WTC11 (cell line): Measurements from ENCODE around the gene CD40. TPM values are rescaled to one million over a fixed set of nuclear protein-coding genes. Genes with fewer than 3 reads are reported as not detected.

Source experiments
- AFF4 ChIP-seq: sonication (generic); formaldehyde crosslinking; IDR thresholded peaks from 2 replicates; pipeline ENCODE4 v1.8.1; 2023; ENCODE audit warnings: mild to moderate bottlenecking, missing genetic modification reagents, borderline replicate concordance
- AR ChIP-seq: fragments of 250-450 bp; sonication (Bioruptor Pico); IDR thresholded peaks from 2 replicates; pipeline ENCODE4 v1.9.0; 2021; ENCODE audit warnings: mild to moderate bottlenecking
- CREB1 ChIP-seq: sonication (generic); formaldehyde crosslinking; IDR thresholded peaks from 2 replicates; pipeline ENCODE4 v1.8.0; 2023; ENCODE audit warnings: mild to moderate bottlenecking, missing genetic modification reagents
- CTCF ChIP-seq: fragments of 200-600 bp; IDR thresholded peaks from 2 replicates; pipeline ENCODE4 v1.8.0; 2022; ENCODE audit warnings: antibody characterized with exemption
- E2F5 ChIP-seq: sonication (generic); formaldehyde crosslinking; IDR thresholded peaks from 2 replicates; pipeline ENCODE4 v1.8.1; 2022; ENCODE audit warnings: mild to moderate bottlenecking, moderate library complexity, missing genetic modification reagents
- ELF4 ChIP-seq: sonication (generic); formaldehyde crosslinking; IDR thresholded peaks from 2 replicates; pipeline ENCODE4 v1.8.1; 2022; ENCODE audit warnings: low read depth, mild to moderate bottlenecking, moderate library complexity, missing genetic modification reagents
- ETV6 ChIP-seq: sonication (generic); formaldehyde crosslinking; IDR thresholded peaks from 2 replicates; pipeline ENCODE4 v1.8.1; 2022; ENCODE audit warnings: mild to moderate bottlenecking, missing genetic modification reagents
- FOXP1 ChIP-seq: sonication (generic); formaldehyde crosslinking; IDR thresholded peaks from 2 replicates; pipeline ENCODE4 v1.8.0; 2022; ENCODE audit warnings: missing genetic modification reagents, mild to moderate bottlenecking, moderate library complexity, borderline replicate concordance
- HMGXB4 ChIP-seq: sonication (generic); formaldehyde crosslinking; IDR thresholded peaks from 2 replicates; pipeline ENCODE4 v1.8.1; 2023; ENCODE audit warnings: mild to moderate bottlenecking, moderate library complexity, missing genetic modification reagents
- IRF1 ChIP-seq: sonication (generic); formaldehyde crosslinking; IDR thresholded peaks from 2 replicates; pipeline ENCODE4 v1.8.0; 2023; ENCODE audit warnings: missing genetic modification reagents
- NR2C2 ChIP-seq: sonication (generic); formaldehyde crosslinking; IDR thresholded peaks from 2 replicates; pipeline ENCODE4 v1.8.0; 2022; ENCODE audit warnings: mild to moderate bottlenecking, missing genetic modification reagents
- RORB ChIP-seq: fragments of 250-450 bp; sonication (Bioruptor Pico); IDR thresholded peaks from 2 replicates; pipeline ENCODE4 v1.9.0; 2021; ENCODE audit warnings: mild to moderate bottlenecking
- STAT6 ChIP-seq: sonication (generic); formaldehyde crosslinking; conservative IDR thresholded peaks from 2 replicates; pipeline ENCODE4 v1.8.1; 2023; ENCODE audit warnings: mild to moderate bottlenecking, low read depth, missing genetic modification reagents, moderate library complexity
- ZBTB43 ChIP-seq: sonication (generic); formaldehyde crosslinking; IDR thresholded peaks from 2 replicates; pipeline ENCODE4 v1.8.1; 2023; ENCODE audit warnings: mild to moderate bottlenecking, missing genetic modification reagents
- ZNF263 ChIP-seq: sonication (generic); formaldehyde crosslinking; IDR thresholded peaks from 2 replicates; pipeline ENCODE4 v1.8.1; 2022; ENCODE audit warnings: low read depth, mild to moderate bottlenecking, moderate library complexity, missing genetic modification reagents
- total RNA-seq: library from RNA; stranded (reverse); gene quantifications from 3 replicates; pipeline ENCODE4 v1.2.3, GENCODE V29; 2021

Gene CD40
- total RNA-seq, 1 experiment from 2014 or later, result 14.8 TPM

GRCh38 chr20:46108435-46108841, 9.7 kb upstream of the CD40 start (continued):
- TF ChIP-seq ZBTB43 (CRISPR knock-in tag) (no peak), NR2C2 (CRISPR knock-in tag) (no peak), AFF4 (CRISPR knock-in tag) (no peak), FOXP1 (CRISPR knock-in tag) (no peak), HMGXB4 (CRISPR knock-in tag) (no peak), E2F5 (CRISPR knock-in tag) (no peak), CTCF (no peak), ETV6 (CRISPR knock-in tag) (no peak), CREB1 (CRISPR knock-in tag) (no peak), ZNF263 (CRISPR knock-in tag) (no peak), AR (CRISPR knock-in tag) (no peak), RORB (CRISPR knock-in tag) (no peak), ELF4 (CRISPR knock-in tag) (no peak), STAT6 (CRISPR knock-in tag) (no peak), IRF1 (CRISPR knock-in tag) (no peak)
